PFSK-1 (cell line): ENCODE data around the gene TNFRSF12A.
A peak's percentile ranks its signal among the peaks of the same experiment; 100 is the strongest.

Source experiments
- FOXP2 ChIP-seq: optimal IDR thresholded peaks from 2 replicates; pipeline ENCODE3; 2011; ENCODE audit warnings: borderline replicate concordance, control low read depth, inconsistent platforms; ENCODE audit not compliant: insufficient read depth; ENCODE audit errors: extremely low read length, extremely low read depth
- POLR2AphosphoS5 ChIP-seq: IDR thresholded peaks from 2 replicates; pipeline ENCODE4 v1.6.1; 2012; ENCODE audit warnings: low read depth, mild to moderate bottlenecking, control low read depth, low read length, moderate library complexity
- REST ChIP-seq, 2 experiments: IDR thresholded peaks; 2 replicates each; pipeline versions ENCODE4 v1.6.1 to v1.8.0; 2011 to 2012; ENCODE audit warnings: low read depth in 2 of 2, low read length in 2 of 2, control low read depth in 1 of 2, inconsistent platforms in 1 of 2, mild to moderate bottlenecking in 1 of 2, moderate library complexity in 1 of 2; ENCODE audit not compliant: insufficient read depth in 1 of 2
- SIN3A ChIP-seq: IDR thresholded peaks from 2 replicates; pipeline ENCODE4 v1.6.1; 2012; ENCODE audit warnings: mild to moderate bottlenecking, low read length, moderate library complexity, borderline replicate concordance; ENCODE audit not compliant: insufficient read depth
- TAF1 ChIP-seq: IDR thresholded peaks from 2 replicates; pipeline ENCODE4 v1.6.1; 2012; ENCODE audit warnings: low read length, control low read depth, borderline replicate concordance; ENCODE audit not compliant: insufficient read depth

The TNFRSF12A gene

GRCh38 chr16:2982402-2982801 is 37.8 kb upstream of the TNFRSF12A start:
- TF ChIP-seq POLR2AphosphoS5: no peak
- no peak for TF ChIP-seq REST (IDR thresholded peaks at IDR 0.05; ENCODE audit: insufficient read depth in 1 of 2, low read depth in 2 of 2, low read length in 2 of 2)

- TF ChIP-seq POLR2AphosphoS5 (peak; percentile 38; the same call in 1 of the 2 replicates), REST (IDR thresholded peaks at IDR 0.05; ENCODE audit: insufficient read depth in 1 of 2, low read depth in 2 of 2, low read length in 2 of 2) (no peak)
These were observed 36.4 kb upstream of the TNFRSF12A start for GRCh38 chr16:2983706-2984136.

- TF ChIP-seq POLR2AphosphoS5: no peak
- no peak for TF ChIP-seq FOXP2
- no peak for TF ChIP-seq SIN3A
- no peak for TF ChIP-seq TAF1
- no peak for TF ChIP-seq REST (IDR thresholded peaks at IDR 0.05; ENCODE audit: insufficient read depth in 1 of 2, low read depth in 2 of 2, low read length in 2 of 2)
These were observed 34.7 kb upstream of the TNFRSF12A start for GRCh38 chr16:2985462-2985861.

- TF ChIP-seq TAF1 (no peak), FOXP2 (no peak), REST (IDR thresholded peaks at IDR 0.05; ENCODE audit: insufficient read depth in 1 of 2, low read depth in 2 of 2, low read length in 2 of 2) (no peak), POLR2AphosphoS5 (no peak), SIN3A (no peak)
These were observed 34.2 kb upstream of the TNFRSF12A start for GRCh38 chr16:2985893-2986355.

- TF ChIP-seq REST (IDR thresholded peaks at IDR 0.05; ENCODE audit: insufficient read depth in 1 of 2, low read depth in 2 of 2, low read length in 2 of 2) (no peak), TAF1 (no peak)
These were observed 33.5 kb upstream of the TNFRSF12A start for GRCh38 chr16:2986623-2987188.
